H1 (cell line): ENCODE data around the gene RAB25. TPM values are rescaled to one million over a fixed set of nuclear protein-coding genes. Genes with fewer than 3 reads are reported as not detected.
A peak's percentile ranks its signal among the peaks of the same experiment; 100 is the strongest.

Experiments
- CTCF ChIA-PET: fragments of 300-600 bp; sonication (Branson Sonifier 250); formaldehyde crosslinking; loops from one replicate; lab custom pipeline; 2021; ENCODE audit not compliant: partially characterized antibody; lab: Charles Lee
- POLR2A ChIA-PET: fragments of 300-600 bp; sonication (Branson Sonifier 250); formaldehyde crosslinking; loops from one replicate; lab custom pipeline; 2021; ENCODE audit warnings: inconsistent platforms; ENCODE audit not compliant: partially characterized antibody; lab: Charles Lee
- DNase-seq, 2 experiments: peaks; one replicate each; pipeline versions ENCODE4 v3.0.0 to v3.0.0-alpha.2; 2010 to 2022; ENCODE audit warnings: low spot score in 2 of 2, low read depth in 1 of 2, mixed read lengths in 1 of 2
- FAIRE-seq: peaks from 2 replicates; lab custom pipeline; 2011; peaks lifted over from hg19 to GRCh38; lab: Jason Lieb, UNC
- H2AFZ ChIP-seq: 2 replicates; pipeline ENCODE4 v1.8.1; 2012; ENCODE audit warnings: low read length, inconsistent platforms
- H2AK5ac ChIP-seq: 2 replicates; pipeline ENCODE4 v1.6.1; 2013; ENCODE audit warnings: low read depth, low read length
- H2BK120ac ChIP-seq: replicated peaks from 2 replicates; pipeline ENCODE3; 2013; ENCODE audit warnings: low read depth, low read length, inconsistent platforms
- H2BK12ac ChIP-seq: 2 replicates; pipeline ENCODE4 v1.6.1; 2013; ENCODE audit warnings: low read depth, low read length
- H2BK15ac ChIP-seq: 2 replicates; pipeline ENCODE4 v1.6.1; 2013; ENCODE audit warnings: low read length
- H2BK20ac ChIP-seq: 2 replicates; pipeline ENCODE4 v1.6.1; 2013; ENCODE audit warnings: low read length
- H2BK5ac ChIP-seq: 2 replicates; pipeline ENCODE4 v1.6.1; 2013; ENCODE audit warnings: low read depth, low read length
- H3K14ac ChIP-seq: 2 replicates; pipeline ENCODE4 v1.6.1; 2013; ENCODE audit warnings: inconsistent platforms; ENCODE audit not compliant: insufficient read length
- H3K18ac ChIP-seq: 2 replicates; pipeline ENCODE4 v1.6.1; 2013; ENCODE audit warnings: low read length; ENCODE audit errors: extremely low read depth
- H3K23ac ChIP-seq: 2 replicates; pipeline ENCODE4 v1.6.1; 2013; ENCODE audit warnings: inconsistent platforms; ENCODE audit not compliant: insufficient read length
- H3K23me2 ChIP-seq: 2 replicates; pipeline ENCODE4 v1.6.1; 2013; ENCODE audit warnings: low read depth, low read length
- H3K27ac ChIP-seq: 2 replicates; pipeline ENCODE4 v1.6.1; 2011; ENCODE audit warnings: low read depth, low read length, inconsistent platforms
- H3K27me3 ChIP-seq, 4 experiments: replicated peaks in 1 of 4; 1 replicate in 1 of 4; 2 replicates in 3 of 4; pipeline versions ENCODE4 v1.6.1 to v1.8.1; 2011 to 2013; ENCODE audit warnings: low read length in 3 of 4, mild to moderate bottlenecking in 3 of 4, inconsistent platforms in 2 of 4, mixed read lengths in 2 of 4, moderate library complexity in 1 of 4; ENCODE audit not compliant: control insufficient read depth in 3 of 4, insufficient read depth in 3 of 4; ENCODE audit errors: extremely low read depth in 1 of 4
- H3K36me3 ChIP-seq, 4 experiments: 2 replicates each; pipeline versions ENCODE4 v1.6.1 to v1.8.1; 2011 to 2013; ENCODE audit warnings: mild to moderate bottlenecking in 4 of 4, low read length in 3 of 4, moderate library complexity in 2 of 4, control low read depth in 1 of 4, inconsistent platforms in 1 of 4; ENCODE audit not compliant: insufficient read depth in 4 of 4, control insufficient read depth in 2 of 4
- H3K4ac ChIP-seq: replicated peaks from 2 replicates; pipeline ENCODE3; 2013; ENCODE audit warnings: low read length, low read depth, mixed read lengths, inconsistent platforms; ENCODE audit not compliant: insufficient read length
- H3K4me1 ChIP-seq, 4 experiments: replicated peaks in 1 of 4; 1 replicate in 1 of 4; 2 replicates in 3 of 4; pipeline versions ENCODE4 v1.6.1 to v1.8.1; 2011 to 2013; ENCODE audit warnings: low read length in 3 of 4, inconsistent platforms in 2 of 4, mixed read lengths in 1 of 4; ENCODE audit not compliant: insufficient read depth in 4 of 4, control insufficient read depth in 3 of 4
- H3K4me2 ChIP-seq, 2 experiments: 2 replicates each; pipeline versions ENCODE4 v1.6.1 to v1.8.1; 2011 to 2013; ENCODE audit warnings: low read depth in 2 of 2, low read length in 2 of 2, control low read depth in 1 of 2, inconsistent platforms in 1 of 2, mild to moderate bottlenecking in 1 of 2; ENCODE audit not compliant: insufficient read depth in 1 of 2
- H3K4me3 ChIP-seq, 4 experiments: fragments of 200-600, 300-600 bp in 1 of 4; sonication (generic), shearing (Covaris generic), sonication (Bioruptor Twin) in 1 of 4; 2 replicates each; pipeline versions ENCODE4 v1.5.1 to v1.8.1; 2011 to 2016; ENCODE audit warnings: low read length in 4 of 4, low read depth in 3 of 4, control low read depth in 2 of 4, inconsistent platforms in 2 of 4, mild to moderate bottlenecking in 2 of 4, mixed read lengths in 1 of 4, moderate library complexity in 1 of 4; ENCODE audit not compliant: insufficient read depth in 2 of 4; ENCODE audit errors: extremely low read depth in 1 of 4
- H3K56ac ChIP-seq: replicated peaks from 2 replicates; pipeline ENCODE3; 2013; ENCODE audit warnings: low read depth, mild to moderate bottlenecking, mixed read lengths, low read length, inconsistent platforms; ENCODE audit not compliant: insufficient read length
- H3K79me1 ChIP-seq: 2 replicates; pipeline ENCODE4 v1.6.1; 2013; ENCODE audit warnings: low read depth, low read length, control low read depth
- H3K79me2 ChIP-seq, 2 experiments: 2 replicates each; pipeline versions ENCODE4 v1.6.1 to v1.8.1; 2012 to 2013; ENCODE audit warnings: low read length in 2 of 2, mild to moderate bottlenecking in 2 of 2, inconsistent platforms in 1 of 2; ENCODE audit not compliant: insufficient read depth in 2 of 2, control insufficient read depth in 1 of 2
- H3K9ac ChIP-seq, 4 experiments: replicated peaks in 1 of 4; 1 replicate in 1 of 4; 2 replicates in 3 of 4; pipeline versions ENCODE4 v1.6.1 to v1.8.1; 2011 to 2013; ENCODE audit warnings: low read depth in 3 of 4, low read length in 3 of 4, control low read depth in 2 of 4, mild to moderate bottlenecking in 2 of 4, moderate library complexity in 2 of 4, inconsistent platforms in 1 of 4; ENCODE audit errors: extremely low read depth in 1 of 4
- H3K9me3 ChIP-seq, 2 experiments: 2 replicates each; pipeline versions ENCODE4 v1.6.1 to v1.8.1; 2012 to 2013; ENCODE audit warnings: mild to moderate bottlenecking in 2 of 2, moderate library complexity in 2 of 2, control low read depth in 1 of 2, inconsistent platforms in 1 of 2, low read depth in 1 of 2, low read length in 1 of 2, mixed read lengths in 1 of 2; ENCODE audit not compliant: insufficient read depth in 2 of 2
- H4K20me1 ChIP-seq, 2 experiments: replicated peaks in 1 of 2; 2 replicates each; pipeline versions ENCODE3 to v1.8.1; 2011 to 2013; ENCODE audit warnings: inconsistent platforms in 2 of 2, low read length in 2 of 2, mild to moderate bottlenecking in 1 of 2; ENCODE audit not compliant: insufficient read depth in 2 of 2, control insufficient read depth in 1 of 2
- H4K5ac ChIP-seq: 2 replicates; pipeline ENCODE4 v1.6.1; 2013; ENCODE audit warnings: low read length, low read depth, mixed read lengths, inconsistent platforms; ENCODE audit not compliant: insufficient read length
- H4K8ac ChIP-seq: 2 replicates; pipeline ENCODE4 v1.8.0; 2013; ENCODE audit warnings: mild to moderate bottlenecking, moderate library complexity, low read length, inconsistent platforms; ENCODE audit not compliant: insufficient read depth; ENCODE audit errors: extremely low read depth
- H4K91ac ChIP-seq: replicated peaks from 2 replicates; pipeline ENCODE3; 2013; ENCODE audit warnings: low read length, mixed read lengths, inconsistent platforms; ENCODE audit not compliant: insufficient read length
- CEBPB ChIP-seq: IDR thresholded peaks from 2 replicates; pipeline ENCODE4 v1.6.1; 2012; ENCODE audit warnings: low read depth, low read length
- NRF1 ChIP-seq: IDR thresholded peaks from 2 replicates; pipeline ENCODE4 v1.6.1; 2011; ENCODE audit warnings: mild to moderate bottlenecking, low read depth, low read length, improper control_type of control experiment
- PHF8 ChIP-seq: fragments of 200-600 bp; sonication (generic); conservative IDR thresholded peaks from 2 replicates; pipeline ENCODE4 v1.7.1; 2012; ENCODE audit warnings: low read depth, mild to moderate bottlenecking, inconsistent platforms, low read length, moderate library complexity
- RBBP5 ChIP-seq: IDR thresholded peaks from 2 replicates; pipeline ENCODE4 v1.7.1; 2012; ENCODE audit warnings: low read depth, mild to moderate bottlenecking, inconsistent platforms, low read length, moderate library complexity, borderline replicate concordance
- RXRA ChIP-seq: IDR thresholded peaks from 2 replicates; pipeline ENCODE4 v1.6.1; 2011; ENCODE audit warnings: low read depth, mild to moderate bottlenecking, low read length, moderate library complexity; ENCODE audit not compliant: insufficient read depth
- SIN3A ChIP-seq, 2 experiments: IDR thresholded peaks in 1 of 2; conservative IDR thresholded peaks in 1 of 2; 2 replicates each; pipeline ENCODE4 v1.6.1; 2011 to 2012; ENCODE audit warnings: low read length in 2 of 2, improper control_type of control experiment in 1 of 2, low read depth in 1 of 2, mild to moderate bottlenecking in 1 of 2
- TEAD4 ChIP-seq: IDR thresholded peaks from 2 replicates; pipeline ENCODE4 v1.6.1; 2012; ENCODE audit warnings: low read depth, low read length, inconsistent platforms, mixed read lengths
- USF2 ChIP-seq: IDR thresholded peaks from 2 replicates; pipeline ENCODE4 v1.6.1; 2011; ENCODE audit warnings: low read length, improper control_type of control experiment
- WGBS, 2 experiments: shearing (Covaris generic) in 1 of 2; methylation state at CpG; one replicate each; pipeline versions ENCODE4 v1.1.6 to v1.1.7; 2013 to 2015; ENCODE audit warnings: low lambda C conversion rate in 2 of 2, mixed read lengths in 2 of 2, inconsistent platforms in 1 of 2, low coverage in 1 of 2, missing lambda C conversion rate in 1 of 2; ENCODE audit not compliant: insufficient replicate concordance in 2 of 2, insufficient coverage in 1 of 2, insufficient read length in 1 of 2; ENCODE audit errors: extremely low coverage in 1 of 2, missing lambda C conversion rate in 1 of 2; 5-methylcytosine and 5-hydroxymethylcytosine counted together
- polyA plus RNA-seq, 7 experiments: library from polyadenylated mRNA; depleted of rRNA in 3 of 7; stranded (reverse) in 5 of 7; unstranded in 2 of 7; fragments of >200 nt in 5 of 7; fragments of 200-250 nt in 2 of 7; gene quantifications; 1 replicate in 5 of 7; 2 replicates in 1 of 7; 4 replicates in 1 of 7; pipeline versions ENCODE4 v1.2.1 to v1.2.3, GENCODE V29; 2011 to 2013; ENCODE audit warnings: missing spikeins in 2 of 7, mixed read lengths in 2 of 7
- total RNA-seq: library from RNA; stranded (reverse); fragmentation: NEBNext Ultra II Directional; extraction: Animal tissue kit (Norgen Biotek cat#: 25700); gene quantifications from 2 replicates; pipeline ENCODE4 v1.2.1, GENCODE V29; 2021

The RAB25 gene
- total and polyA plus RNA-seq, 2 of the 8 experiments (the other 6 are each of a cell fraction or from before 2014, with no cell fraction given): 34.8 to 98.2 TPM

GRCh38 chr1:156082309-156083091 is 21.5 kb downstream of the RAB25 start, which contains the start of gene MEX3A:
TSS of gene MEX3A (minus strand) at chr1:156082465. CDS start at chr1:156081998, 467 bp downstream.
- H2BK5ac ChIP-seq: peak within 1 kb of the TSS; percentile 98
- WGBS, 2 experiments: 1% methylated on average over 20 of the region's 62 CpGs; no CpG with 5 or more reads in 1 of the 2 experiments
- peak within 1 kb of the TSS; percentile 97 for H3K18ac ChIP-seq
- H3K36me3 ChIP-seq: peaks cover 0 to 4% (median 0%) of the 10 kb centered on the region in 4 experiments; a peak in 3 of 8 replicates
- 0 out of 2 replicates have a peak within 1 kb of the TSS, but pooled peaks have one; percentile 17 for H2AK5ac ChIP-seq
- no peaks in the 10 kb centered on the region for H3K9me3 ChIP-seq
- DNase-seq: peak; percentile 92 to 98
- H3K4me3 ChIP-seq: peak within 1 kb of the TSS; percentile 86 to 98 (median 94)
- peaks cover 12% of the 10 kb centered on the region for H3K79me1 ChIP-seq
- ChIA-PET CTCF (interaction anchor here (1.0 to 29.5 kb wide), 7 partner anchors 9 to 106 kb away, joined by 3 to 1994 read pairs (median 6); partner anchors contain the start of genes LMNA and RAB25), POLR2A (interaction anchor here (0.7 to 29.6 kb wide), 25 partner anchors 8 to 256 kb away, joined by 3 to 763 read pairs (median 7); partner anchors contain the start of genes ARHGEF2, CCT3, KHDC4 and LAMTOR2)
- peak within 1 kb of the TSS; percentile 97 for H4K5ac ChIP-seq
- peak within 1 kb of the TSS; percentile 76 to 79 for H3K4me2 ChIP-seq
- H2BK120ac ChIP-seq: peak within 1 kb of the TSS; percentile 81
- H3K4me1 ChIP-seq: peaks cover 10 to 23% (median 13%) of the 10 kb centered on the region in 4 experiments
- H3K4ac ChIP-seq: peak within 1 kb of the TSS; percentile 87
- no peaks in the 10 kb centered on the region for H3K27me3 ChIP-seq
- H4K20me1 ChIP-seq: peaks cover 12 to 20% of the 10 kb centered on the region in 2 experiments
- peak within 1 kb of the TSS; percentile 72; the same call in 1 of the 2 replicates for H2BK15ac ChIP-seq
- H3K56ac ChIP-seq: peak within 1 kb of the TSS; percentile 93
- no peak within 1 kb of the TSS for H2AFZ ChIP-seq
- H4K8ac ChIP-seq: peak within 1 kb of the TSS; percentile 71; the same call in 1 of the 2 replicates
- H2BK12ac ChIP-seq: peak within 1 kb of the TSS; percentile 87; the same call in 1 of the 2 replicates
- peaks cover 14% of the 10 kb centered on the region for H3K23me2 ChIP-seq
- no peak for FAIRE-seq
- peak within 1 kb of the TSS; percentile 60 to 90 (median 76) for H3K9ac ChIP-seq
- peaks cover 19 to 67% of the 10 kb centered on the region in 2 experiments for H3K79me2 ChIP-seq
- peak within 1 kb of the TSS; percentile 99 for H4K91ac ChIP-seq
- H3K23ac ChIP-seq: no peak within 1 kb of the TSS
- peak within 1 kb of the TSS; percentile 78 for H3K14ac ChIP-seq
- no peak within 1 kb of the TSS for H2BK20ac ChIP-seq
- H3K27ac ChIP-seq: peak within 1 kb of the TSS; percentile 86
- TF ChIP-seq PHF8 (peak; percentile 63; the same call in 1 of the 2 replicates), NRF1 (no peak), RBBP5 (peak; percentile 80), RXRA (peak; percentile 73), CEBPB (no peak), TEAD4 (peak; percentile 74; the same call in 1 of the 2 replicates), SIN3A (conservative IDR thresholded peaks at IDR 0.05 in 1 of 2, IDR thresholded peaks at IDR 0.05 in 1 of 2; ENCODE audit: low read depth in 1 of 2, low read length in 2 of 2) (peak; percentile 51 to 95; a peak in 2 of 4 replicates), USF2 (no peak)
